ENCODE results near the gene KNSTRN. TPM values are rescaled to one million over a fixed set of nuclear protein-coding genes. Genes with fewer than 3 reads are reported as not detected.

The KNSTRN gene, protein sequence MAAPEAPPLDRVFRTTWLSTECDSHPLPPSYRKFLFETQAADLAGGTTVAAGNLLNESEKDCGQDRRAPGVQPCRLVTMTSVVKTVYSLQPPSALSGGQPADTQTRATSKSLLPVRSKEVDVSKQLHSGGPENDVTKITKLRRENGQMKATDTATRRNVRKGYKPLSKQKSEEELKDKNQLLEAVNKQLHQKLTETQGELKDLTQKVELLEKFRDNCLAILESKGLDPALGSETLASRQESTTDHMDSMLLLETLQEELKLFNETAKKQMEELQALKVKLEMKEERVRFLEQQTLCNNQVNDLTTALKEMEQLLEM
- total RNA-seq = 30.6 and 35.9 TPM in 2 replicates

DNA sequence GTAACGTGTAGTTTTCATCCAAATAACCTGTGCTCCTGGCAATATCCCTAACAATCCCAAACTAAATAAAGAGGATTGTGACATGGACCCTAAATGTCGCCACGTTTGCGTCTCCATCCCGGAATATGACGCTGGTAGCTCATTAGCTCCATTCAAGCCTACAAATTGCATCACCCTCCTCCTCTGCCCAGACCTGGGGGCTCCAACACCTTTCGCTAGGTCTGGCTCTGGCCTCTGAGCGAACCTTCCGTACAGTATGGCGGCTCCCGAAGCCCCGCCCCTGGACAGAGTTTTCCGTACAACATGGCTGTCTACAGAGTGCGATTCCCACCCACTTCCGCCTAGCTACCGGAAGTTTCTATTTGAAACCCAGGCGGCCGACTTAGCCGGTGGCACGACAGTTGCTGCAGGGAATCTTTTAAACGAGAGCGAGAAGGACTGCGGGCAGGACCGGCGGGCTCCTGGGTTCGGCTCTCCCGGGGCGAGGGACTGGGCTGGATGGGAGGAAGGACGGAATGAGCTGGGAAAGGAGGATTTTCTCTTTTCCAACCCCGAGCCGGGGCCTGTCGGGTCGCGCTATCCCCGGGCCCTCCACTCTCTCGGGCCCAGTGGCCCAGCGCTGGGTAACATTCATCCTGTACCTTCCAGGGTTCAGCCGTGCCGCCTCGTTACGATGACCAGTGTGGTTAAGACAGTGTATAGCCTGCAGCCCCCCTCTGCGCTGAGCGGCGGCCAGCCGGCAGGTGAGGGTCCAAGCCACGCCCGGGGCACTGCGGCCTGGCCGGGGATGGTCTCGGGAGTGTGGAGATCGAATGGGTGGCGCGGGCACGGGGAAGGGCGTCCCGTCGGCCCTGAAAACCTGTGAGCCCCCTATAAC lies at the start of gene KNSTRN:
KNSTRN (plus strand) TSS at position 142 of the 877 bp plus-strand sequence; CDS start at position 257, 115 bp downstream.

DNA sequence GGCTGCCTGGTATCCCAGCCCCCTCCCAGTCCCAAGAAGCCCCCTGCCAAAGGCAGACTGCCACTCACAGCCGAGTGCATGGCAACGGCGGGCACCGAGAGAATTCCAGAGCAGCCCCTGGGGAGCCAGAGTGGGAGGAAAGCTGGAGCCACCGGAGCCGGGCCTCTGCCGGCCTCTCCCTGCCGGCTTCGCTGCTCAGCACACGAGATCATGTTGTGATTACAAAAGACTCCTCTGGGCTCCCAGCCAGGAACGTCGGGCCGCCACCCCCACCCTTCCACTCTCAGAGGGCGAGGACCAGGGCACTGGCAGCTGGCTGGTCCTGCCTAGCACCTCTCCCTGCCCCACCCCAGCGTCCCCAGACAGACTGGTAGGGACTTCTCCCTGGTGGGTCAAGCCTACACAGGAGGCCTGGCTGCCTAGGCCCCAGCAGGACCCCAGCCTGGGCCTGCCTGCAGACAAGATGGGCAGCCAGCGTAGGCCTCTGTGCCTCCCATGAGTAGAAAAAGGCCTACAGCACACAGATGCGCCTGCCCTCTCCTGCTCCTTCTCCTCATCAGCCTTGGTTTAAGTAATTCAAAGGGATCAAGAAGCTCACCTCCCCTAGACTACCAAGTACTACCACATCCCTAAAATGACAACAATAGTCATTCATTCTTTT lies 41.7 kb upstream of the KNSTRN start, which contains the start of gene CCDC9B:
CCDC9B (minus strand) TSS at position 200 of the 661 bp plus-strand sequence; CDS start at position 80, 120 bp downstream.

DNA sequence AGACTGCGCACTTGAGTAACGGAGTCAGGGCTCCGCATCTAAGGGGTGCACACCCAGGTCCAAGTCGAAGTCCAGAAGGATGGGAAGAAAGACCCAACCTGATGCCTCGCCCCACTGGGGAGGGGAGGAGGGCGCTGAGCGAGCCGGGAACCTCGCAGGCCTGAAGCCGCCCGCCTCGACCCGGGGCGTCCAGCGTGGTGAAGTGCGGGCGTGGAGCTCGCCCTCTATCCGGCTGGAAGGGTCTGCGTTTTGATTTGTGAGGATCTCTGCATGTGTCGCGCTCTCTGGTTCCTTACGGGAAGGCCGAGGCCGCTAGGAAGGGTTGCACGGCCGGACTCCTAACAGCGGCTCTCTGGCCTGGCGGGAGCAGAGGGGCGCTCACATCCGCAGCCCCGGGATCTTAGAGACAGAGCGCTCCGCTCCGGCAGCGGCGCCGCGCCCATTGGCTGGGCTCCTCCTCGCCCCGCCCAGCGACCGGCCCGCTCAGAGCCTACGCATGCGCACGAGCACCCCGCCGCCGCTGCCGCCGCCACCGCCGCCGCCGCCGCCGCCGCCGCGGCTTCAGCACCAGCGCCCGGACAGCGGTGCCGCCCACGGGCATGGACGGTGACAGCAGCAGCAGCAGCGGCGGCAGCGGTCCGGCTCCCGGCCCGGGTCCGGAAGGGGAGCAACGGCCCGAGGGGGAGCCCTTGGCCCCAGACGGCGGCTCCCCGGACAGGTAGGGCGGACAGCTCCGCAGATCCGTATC lies 24.6 kb upstream of the KNSTRN start, which contains the start of gene DISP2:
DISP2 (plus strand) TSS at position 497 of the 748 bp plus-strand sequence; CDS start at position 600, 103 bp downstream.

DNA sequence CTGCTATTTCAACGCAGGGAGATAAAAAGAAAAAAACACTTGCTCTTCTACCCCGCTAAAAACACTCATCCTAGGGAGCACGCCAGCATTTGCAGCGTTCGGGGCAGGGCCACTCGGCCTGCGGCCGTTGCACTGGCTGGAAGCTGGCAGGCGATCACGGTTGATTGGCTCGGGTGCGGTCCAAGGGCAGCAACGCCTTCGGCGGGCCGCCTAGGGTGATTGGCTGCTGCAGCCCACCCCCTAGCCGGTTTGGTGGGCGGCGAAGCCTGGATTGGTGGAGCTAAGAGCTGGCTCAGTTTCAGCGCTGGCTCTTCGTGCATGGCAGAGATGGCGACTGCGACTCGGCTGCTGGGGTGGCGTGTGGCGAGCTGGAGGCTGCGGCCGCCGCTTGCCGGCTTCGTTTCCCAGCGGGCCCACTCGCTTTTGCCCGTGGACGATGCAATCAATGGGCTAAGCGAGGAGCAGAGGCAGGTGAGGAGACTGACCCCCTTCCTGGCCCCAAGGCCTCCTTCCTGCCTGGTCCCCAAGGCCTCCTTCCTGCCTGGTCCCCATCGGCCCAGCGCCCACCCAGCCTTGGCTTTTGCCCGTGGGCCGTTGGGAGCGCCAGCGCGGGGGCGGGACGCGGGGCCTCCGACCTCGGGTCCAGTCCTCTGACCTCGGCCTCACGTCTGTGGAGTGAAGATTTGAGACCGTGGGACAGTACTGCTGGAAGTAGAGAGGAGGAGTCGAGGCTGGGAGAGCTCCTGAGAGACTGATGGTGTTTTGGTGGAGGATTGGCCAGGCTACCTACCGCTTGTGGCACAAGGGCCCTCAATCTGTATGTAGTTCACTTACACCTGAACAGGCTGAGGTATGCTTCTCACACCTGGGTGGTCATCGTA lies 23.2 kb downstream of the KNSTRN start, which contains the start of gene IVD:
IVD (plus strand) TSS at position 295 of the 881 bp plus-strand sequence; CDS start at position 328, 33 bp downstream.

DNA sequence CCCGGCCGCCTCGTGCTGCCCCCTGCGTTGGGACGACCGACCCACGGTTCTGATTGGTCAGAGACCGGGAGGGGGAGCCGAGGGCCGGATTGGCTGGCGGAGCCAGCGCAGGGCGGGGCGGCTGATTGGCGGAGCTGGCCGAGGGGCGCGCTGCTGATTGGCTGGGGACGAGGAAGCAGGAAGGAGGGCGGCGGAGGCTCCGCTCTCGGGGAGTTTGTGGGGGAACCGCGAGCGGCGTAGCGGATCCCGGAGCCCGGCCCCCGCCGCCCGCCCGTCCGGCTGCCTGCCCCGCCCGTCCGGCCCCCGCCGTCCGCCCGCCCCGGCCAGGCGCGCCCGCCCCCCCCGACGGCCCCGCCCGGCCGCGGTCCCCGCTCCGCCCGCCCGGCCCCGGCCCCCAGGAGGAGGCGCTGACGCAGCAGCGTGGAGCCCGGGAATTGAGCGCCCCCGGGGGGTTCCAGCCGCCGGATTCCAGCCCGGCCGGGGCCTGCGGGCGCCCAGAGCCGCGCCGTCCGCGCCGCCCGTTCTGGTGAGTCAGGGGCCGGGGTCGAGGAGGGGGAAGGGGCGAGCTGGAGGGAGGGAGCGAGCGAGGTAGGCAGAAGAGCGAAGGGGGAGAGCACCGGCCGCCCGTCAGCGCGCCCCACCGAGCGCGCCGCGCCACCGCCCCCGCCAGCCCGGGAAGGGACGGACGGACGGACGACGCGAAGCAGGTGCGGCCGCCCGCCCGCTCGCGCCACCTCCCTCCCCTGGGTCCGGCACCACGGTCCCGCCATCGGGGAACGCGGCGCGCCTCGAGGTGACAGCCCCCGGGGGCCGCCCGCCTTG lies 58.4 kb downstream of the KNSTRN start, which contains the start of gene BAHD1:
BAHD1 (plus strand) TSS at position 211 of the 822 bp plus-strand sequence. CDS start 17,512 bp downstream, outside the sequence.

Other genes starting within 250 kb of the KNSTRN start
- 0.64 and 0.68 TPM in 2 replicates for gene BUB1B, start 221.7 kb upstream of the KNSTRN start, total RNA-seq
- 10.6 and 20.3 TPM in 2 replicates for gene PAK6, start 143.7 kb upstream of the KNSTRN start, total RNA-seq
- gene ANKRD63, start 99.7 kb upstream of the KNSTRN start, total RNA-seq = not detected in 2 replicates
- gene PLCB2, start 74.8 kb upstream of the KNSTRN start, total RNA-seq = 0.14 TPM in 1 of 2 replicates, not detected in the other
- 11.6 and 12.7 TPM in 2 replicates for gene INAFM2, start 59.0 kb upstream of the KNSTRN start, total RNA-seq
- 9.9 and 29.4 TPM in 2 replicates for gene CCDC9B, start 41.8 kb upstream of the KNSTRN start, total RNA-seq
- gene PHGR1, start 31.7 kb upstream of the KNSTRN start, total RNA-seq = not detected in 2 replicates
- gene DISP2, start 24.5 kb upstream of the KNSTRN start, total RNA-seq = under 0.01 and 0.21 TPM in 2 replicates
- 21.5 and 21.9 TPM in 2 replicates for gene IVD, start 23.1 kb downstream of the KNSTRN start, total RNA-seq
- gene BAHD1, start 58.2 kb downstream of the KNSTRN start, total RNA-seq = 5.5 and 10.0 TPM in 2 replicates
- 1.4 and 4.3 TPM in 2 replicates for gene CHST14, start 88.3 kb downstream of the KNSTRN start, total RNA-seq
- 11.3 and 11.6 TPM in 2 replicates for gene CCDC32, start 182.3 kb downstream of the KNSTRN start, total RNA-seq
- gene RPUSD2, start 186.6 kb downstream of the KNSTRN start, total RNA-seq = 15.4 and 16.0 TPM in 2 replicates
- gene KNL1, start 211.5 kb downstream of the KNSTRN start, total RNA-seq = 0.36 and 0.68 TPM in 2 replicates

All from nasal cavity respiratory epithelium epithelial cell of viscerocranial mucosa (primary cell).